ENCODE results near the gene ASH1L.

DNA sequence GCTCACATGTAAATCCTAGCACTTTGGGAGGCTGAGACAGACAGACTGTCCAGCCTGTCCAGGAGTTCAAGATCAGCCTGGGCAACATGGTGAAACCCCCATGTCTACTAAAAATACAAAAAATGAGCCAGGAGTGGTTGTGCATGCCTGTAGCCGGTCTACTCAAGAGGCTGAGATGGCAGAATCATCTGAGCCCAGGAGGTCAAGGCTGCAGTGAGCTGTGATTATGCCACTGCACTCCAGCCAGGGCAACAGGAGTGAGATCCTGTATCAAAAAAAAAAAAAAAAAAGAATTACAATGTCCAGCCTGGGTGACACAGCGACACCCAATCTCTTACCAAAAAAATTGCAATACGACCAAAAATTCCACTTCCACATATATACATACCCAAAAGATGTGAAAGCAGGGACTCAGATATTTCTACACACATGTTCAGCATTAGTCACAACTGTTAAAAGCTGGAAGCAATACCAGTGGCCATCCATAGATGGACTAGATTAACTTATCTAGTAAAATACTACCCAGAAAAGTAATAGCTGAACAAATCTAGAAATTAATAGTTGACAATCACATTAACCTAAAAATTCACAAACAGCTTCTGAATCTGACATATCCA, 49.2 kb downstream of the ASH1L start:
- TF ChIP-seq, protein P1, sequence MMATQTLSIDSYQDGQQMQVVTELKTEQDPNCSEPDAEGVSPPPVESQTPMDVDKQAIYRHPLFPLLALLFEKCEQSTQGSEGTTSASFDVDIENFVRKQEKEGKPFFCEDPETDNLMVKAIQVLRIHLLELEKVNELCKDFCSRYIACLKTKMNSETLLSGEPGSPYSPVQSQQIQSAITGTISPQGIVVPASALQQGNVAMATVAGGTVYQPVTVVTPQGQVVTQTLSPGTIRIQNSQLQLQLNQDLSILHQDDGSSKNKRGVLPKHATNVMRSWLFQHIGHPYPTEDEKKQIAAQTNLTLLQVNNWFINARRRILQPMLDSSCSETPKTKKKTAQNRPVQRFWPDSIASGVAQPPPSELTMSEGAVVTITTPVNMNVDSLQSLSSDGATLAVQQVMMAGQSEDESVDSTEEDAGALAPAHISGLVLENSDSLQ (IDR thresholded peaks at IDR 0.05) = no peak
- no peak for TF ChIP-seq FOXA1 (IDR thresholded peaks at IDR 0.05)
- no peak for TF ChIP-seq BHLHE40 (IDR thresholded peaks at IDR 0.05; ENCODE audit: borderline replicate concordance)
- TF ChIP-seq FOXK2 (IDR thresholded peaks at IDR 0.05) = no peak
- TF ChIP-seq TARDBP (IDR thresholded peaks at IDR 0.05) = no peak
- TF ChIP-seq ARNT (IDR thresholded peaks at IDR 0.05) = no peak
- TF ChIP-seq HDGF (IDR thresholded peaks at IDR 0.05; ENCODE audit: borderline replicate concordance) = no peak
- no peak for TF ChIP-seq L3MBTL2 (conservative IDR thresholded peaks at IDR 0.05)
- TF ChIP-seq ELF4 (IDR thresholded peaks at IDR 0.05) = no peak
- TF ChIP-seq FOXM1 (IDR thresholded peaks at IDR 0.05; ENCODE audit: borderline replicate concordance) = no peak
- no peak for TF ChIP-seq ZNF384 (IDR thresholded peaks at IDR 0.05)
- TF ChIP-seq SUZ12 (IDR thresholded peaks at IDR 0.05) = no peak
- TF ChIP-seq LEF1 (IDR thresholded peaks at IDR 0.05; ENCODE audit: borderline replicate concordance) = no peak
- TF ChIP-seq SP1 (IDR thresholded peaks at IDR 0.05) = no peak
